HG03575 (cell line): Measurements from ENCODE around the gene MYO3B.
"Not testable (repeated sequence)": the region's sequence is repeated elsewhere in the genome, so short reads cannot be mapped to it uniquely, and the experiment has no call there.

Experiments
- ATAC-seq: cut with Tn5 transposase; IDR thresholded peaks from one replicate; pipeline ENCODE4 v1.9.1; 2021; ENCODE audit not compliant: unreplicated experiment, insufficient number of reproducible peaks, low FRiP score; ENCODE audit errors: extremely low read depth

The MYO3B gene

GRCh38 chr2:170551899-170552298 is 374.0 kb downstream of the MYO3B start:
- not testable (repeated sequence) for ATAC-seq

- ATAC-seq = no peak
Measured at GRCh38 chr2:170553748-170554147, 375.8 kb downstream of the MYO3B start.

GRCh38 chr2:170554278-170554955 is 376.5 kb downstream of the MYO3B start:
- no peak for ATAC-seq

GRCh38 chr2:170562928-170563327 is 385.0 kb downstream of the MYO3B start:
- ATAC-seq = no peak

- no peak for ATAC-seq
Measured at GRCh38 chr2:170563401-170563800, 385.5 kb downstream of the MYO3B start.

GRCh38 chr2:170566138-170566537 is 388.2 kb downstream of the MYO3B start:
- no peak for ATAC-seq

- ATAC-seq = no peak
Measured at GRCh38 chr2:170567429-170567828, 389.5 kb downstream of the MYO3B start.

- no peak for ATAC-seq
Measured at GRCh38 chr2:170568511-170568910, 390.6 kb downstream of the MYO3B start.

GRCh38 chr2:170571612-170572011 is 393.7 kb downstream of the MYO3B start:
- no peak for ATAC-seq

GRCh38 chr2:170573671-170574070 is 395.7 kb downstream of the MYO3B start:
- no peak for ATAC-seq

- no peak for ATAC-seq
Measured at GRCh38 chr2:170576296-170576695, 398.3 kb downstream of the MYO3B start.

- no peak for ATAC-seq
Measured at GRCh38 chr2:170577356-170577755, 399.4 kb downstream of the MYO3B start.

- ATAC-seq = no peak
Measured at GRCh38 chr2:170578606-170579005, 400.7 kb downstream of the MYO3B start.

- ATAC-seq = no peak
Measured at GRCh38 chr2:170579511-170579910, 401.6 kb downstream of the MYO3B start.

GRCh38 chr2:170582313-170582712 is 404.4 kb downstream of the MYO3B start:
- ATAC-seq = no peak

- no peak for ATAC-seq
Measured at GRCh38 chr2:170582751-170583463, 405.0 kb downstream of the MYO3B start.

GRCh38 chr2:170585067-170585466 is 407.1 kb downstream of the MYO3B start:
- no peak for ATAC-seq

GRCh38 chr2:170586571-170587095 is 408.7 kb downstream of the MYO3B start:
- no peak for ATAC-seq

GRCh38 chr2:170587117-170587516 is 409.2 kb downstream of the MYO3B start:
- no peak for ATAC-seq

- ATAC-seq = no peak
Measured at GRCh38 chr2:170587922-170588321, 410.0 kb downstream of the MYO3B start.
